H9 (cell line): Measurements from ENCODE around the gene IFNA6. TPM values are rescaled to one million over a fixed set of nuclear protein-coding genes. Genes with fewer than 3 reads are reported as not detected.

Experiments
- DNase-seq: peaks from one replicate; pipeline ENCODE4 v3.0.0-alpha.2; 2017
- H2AFZ ChIP-seq: one replicate; pipeline ENCODE4 v1.6.1; 2013; ENCODE audit warnings: mild to moderate bottlenecking, low read length, control low read depth, moderate library complexity
- H2AK5ac ChIP-seq: 2 replicates; pipeline ENCODE4 v1.6.1; 2013; ENCODE audit warnings: low read length, control low read depth, mixed read lengths; ENCODE audit not compliant: insufficient read length
- H2BK120ac ChIP-seq: one replicate; pipeline ENCODE4 v1.6.1; 2013; ENCODE audit warnings: low read depth, mild to moderate bottlenecking, low read length, control low read depth, inconsistent platforms; ENCODE audit not compliant: poor library complexity, severe bottlenecking
- H2BK12ac ChIP-seq: 2 replicates; pipeline ENCODE4 v1.6.1; 2013; ENCODE audit warnings: low read length, control low read depth, mixed read lengths, low read depth; ENCODE audit not compliant: insufficient read length
- H2BK15ac ChIP-seq: 2 replicates; pipeline ENCODE4 v1.6.1; 2013; ENCODE audit warnings: low read depth, low read length, control low read depth
- H2BK20ac ChIP-seq: one replicate; pipeline ENCODE4 v1.6.1; 2013; ENCODE audit warnings: low read depth, mild to moderate bottlenecking, low read length, control low read depth, inconsistent platforms; ENCODE audit not compliant: poor library complexity, severe bottlenecking
- H2BK5ac ChIP-seq: 2 replicates; pipeline ENCODE4 v1.6.1; 2013; ENCODE audit warnings: low read length, control low read depth, mixed read lengths; ENCODE audit not compliant: insufficient read length
- H3K14ac ChIP-seq: 2 replicates; pipeline ENCODE4 v1.6.1; 2013; ENCODE audit warnings: low read length, control low read depth; ENCODE audit not compliant: insufficient read depth
- H3K18ac ChIP-seq: 2 replicates; pipeline ENCODE4 v1.6.1; 2013; ENCODE audit warnings: low read depth, mild to moderate bottlenecking, mixed read lengths, low read length, control low read depth; ENCODE audit not compliant: insufficient read length
- H3K23ac ChIP-seq: 2 replicates; pipeline ENCODE4 v1.6.1; 2013; ENCODE audit warnings: low read length, control low read depth, mixed read lengths, low read depth; ENCODE audit not compliant: insufficient read length
- H3K23me2 ChIP-seq: 2 replicates; pipeline ENCODE4 v1.6.1; 2013; ENCODE audit warnings: low read depth, mild to moderate bottlenecking, mixed read lengths, low read length, control low read depth; ENCODE audit not compliant: insufficient read length, poor library complexity, severe bottlenecking
- H3K27ac ChIP-seq: 2 replicates; pipeline ENCODE4 v1.5.1; 2013; ENCODE audit warnings: low read length, control low read depth, mixed read lengths, low read depth; ENCODE audit not compliant: insufficient read length
- H3K27me3 ChIP-seq: 2 replicates; pipeline ENCODE4 v1.6.1; 2013; ENCODE audit warnings: low read length, control low read depth, inconsistent platforms; ENCODE audit not compliant: insufficient read depth
- H3K4ac ChIP-seq: 2 replicates; pipeline ENCODE4 v1.6.1; 2013; ENCODE audit warnings: low read depth, mild to moderate bottlenecking, control low read depth, inconsistent platforms, low read length, moderate library complexity
- H3K4me1 ChIP-seq: 2 replicates; pipeline ENCODE4 v1.6.1; 2013; ENCODE audit warnings: low read length, control low read depth, inconsistent platforms; ENCODE audit not compliant: insufficient read depth
- H3K4me2 ChIP-seq: 2 replicates; pipeline ENCODE4 v1.6.1; 2013; ENCODE audit warnings: low read length, control low read depth, mixed read lengths; ENCODE audit not compliant: insufficient read length, insufficient read depth
- H3K56ac ChIP-seq: 2 replicates; pipeline ENCODE4 v1.6.1; 2013; ENCODE audit warnings: low read depth, mild to moderate bottlenecking, mixed read lengths, low read length, control low read depth; ENCODE audit not compliant: insufficient read length
- H3K79me1 ChIP-seq: 2 replicates; pipeline ENCODE4 v1.6.1; 2013; ENCODE audit warnings: low read depth, mild to moderate bottlenecking, moderate library complexity, low read length, control low read depth, inconsistent platforms; ENCODE audit not compliant: insufficient read depth, poor library complexity, severe bottlenecking
- H3K79me2 ChIP-seq: 2 replicates; pipeline ENCODE4 v1.6.1; 2013; ENCODE audit warnings: low read length, control low read depth, inconsistent platforms; ENCODE audit not compliant: insufficient read depth
- H3K9ac ChIP-seq: 2 replicates; pipeline ENCODE4 v1.6.1; 2013; ENCODE audit warnings: low read length, control low read depth, mixed read lengths; ENCODE audit not compliant: insufficient read length; ENCODE audit errors: extremely low read depth
- H3K9me3 ChIP-seq: one replicate; pipeline ENCODE4 v1.6.1; 2013; ENCODE audit warnings: low read depth, low read length, inconsistent platforms; ENCODE audit not compliant: control insufficient read depth
- H3T11ph ChIP-seq: one replicate; pipeline ENCODE4 v1.6.1; 2013; ENCODE audit warnings: mild to moderate bottlenecking, low read length, control low read depth, inconsistent platforms
- H4K20me1 ChIP-seq: one replicate; pipeline ENCODE4 v1.6.1; 2013; ENCODE audit not compliant: control insufficient read depth, insufficient read length, insufficient read depth
- H4K5ac ChIP-seq: 2 replicates; pipeline ENCODE4 v1.6.1; 2013; ENCODE audit warnings: low read depth, mild to moderate bottlenecking, mixed read lengths, low read length, control low read depth; ENCODE audit not compliant: insufficient read length
- H4K8ac ChIP-seq: replicated peaks from 2 replicates; pipeline ENCODE4 v1.6.1; 2013; ENCODE audit warnings: low read length, control low read depth, mixed read lengths, low read depth; ENCODE audit not compliant: insufficient read length
- H4K91ac ChIP-seq: 2 replicates; pipeline ENCODE4 v1.6.1; 2013; ENCODE audit warnings: low read depth, mild to moderate bottlenecking, moderate library complexity, mixed read lengths, low read length, control low read depth; ENCODE audit not compliant: insufficient read length
- H3K27ac Mint-ChIP-seq, 3 experiments: 2 replicates in 2 of 3; 3 replicates in 1 of 3; pipeline ENCODE4 v1.8.0; 2020 to 2021; ENCODE audit warnings: mixed read lengths in 3 of 3, mild to moderate bottlenecking in 1 of 3, moderate library complexity in 1 of 3
- H3K27me3 Mint-ChIP-seq: 2 replicates; pipeline ENCODE4 v1.8.0; 2021; ENCODE audit warnings: low read depth, mild to moderate bottlenecking, moderate library complexity, mixed read lengths
- H3K36me3 Mint-ChIP-seq, 3 experiments: 2 replicates in 2 of 3; 3 replicates in 1 of 3; pipeline ENCODE4 v1.8.0; 2020 to 2021; ENCODE audit warnings: low read depth in 3 of 3, mixed read lengths in 3 of 3; ENCODE audit not compliant: insufficient read depth in 1 of 3
- H3K4me1 Mint-ChIP-seq, 2 experiments: 2 replicates each; pipeline ENCODE4 v1.8.0; 2020; ENCODE audit warnings: mixed read lengths in 2 of 2
- H3K4me3 Mint-ChIP-seq, 2 experiments: 2 replicates in 1 of 2; 3 replicates in 1 of 2; pipeline ENCODE4 v1.8.0; 2020 to 2021; ENCODE audit warnings: mild to moderate bottlenecking in 2 of 2, mixed read lengths in 2 of 2, moderate library complexity in 1 of 2
- H3K9me3 Mint-ChIP-seq, 2 experiments: 2 replicates in 1 of 2; 3 replicates in 1 of 2; pipeline ENCODE4 v1.8.0; 2020; ENCODE audit warnings: mild to moderate bottlenecking in 2 of 2, mixed read lengths in 2 of 2, moderate library complexity in 1 of 2
- CTCF ChIP-seq: fragments of 200-600 bp; sonication (generic); conservative IDR thresholded peaks from 3 replicates; pipeline ENCODE4 v1.8.0; 2021; ENCODE audit warnings: antibody characterized with exemption, mild to moderate bottlenecking
- WGBS: extraction: QIAGEN DNeasy Blood & Tissue Kit; methylation state at CpG from one replicate; pipeline ENCODE4 v1.1.7; 2013; ENCODE audit warnings: missing lambda C conversion rate, low lambda C conversion rate, mixed read lengths; ENCODE audit not compliant: insufficient read length; ENCODE audit errors: extremely low coverage; 5-methylcytosine and 5-hydroxymethylcytosine counted together
- total RNA-seq: library from RNA; stranded (reverse); gene quantifications from 2 replicates; pipeline ENCODE4 v1.2.1, GENCODE V29; 2021

IFNA6 gene
- total RNA-seq, 1 experiment from 2014 or later, result not detected

GRCh38 chr9:21392270-21392669 lies 41.6 kb upstream of the IFNA6 start:
- H3K9me3 ChIP-seq, result no peaks in the 10 kb centered on the region
- H3K79me2 ChIP-seq, result no peaks in the 10 kb centered on the region
- H2BK120ac ChIP-seq, result no peak overlapping the region
- no peak overlapping the region for H4K91ac ChIP-seq
- Mint-ChIP-seq H3K4me3 (no peak overlapping the region), H3K27ac (no peak overlapping the region), H3K27me3 (peaks cover 41% of the 10 kb centered on the region), H3K36me3 (no peaks in the 10 kb centered on the region), H3K9me3 (no peaks in the 10 kb centered on the region; a peak in 1 of 5 replicates), H3K4me1 (peaks cover 2 to 5% of the 10 kb centered on the region in 2 experiments; a peak in 2 of 4 replicates)
- H2AFZ ChIP-seq, result no peak overlapping the region
- no peak overlapping the region for H3K4me2 ChIP-seq
- no peak overlapping the region for H3K14ac ChIP-seq
- H3K4ac ChIP-seq, result no peak overlapping the region
- no peak overlapping the region for H3K9ac ChIP-seq
- H3K27ac ChIP-seq, result no peak overlapping the region
- TF ChIP-seq CTCF, result peak; percentile 62
- H3K79me1 ChIP-seq, result no peaks in the 10 kb centered on the region
- no peaks in the 10 kb centered on the region for H3K23me2 ChIP-seq
- peak; percentile 68 for DNase-seq
- H3K56ac ChIP-seq, result no peak overlapping the region
- no peaks in the 10 kb centered on the region for H4K20me1 ChIP-seq
- H3K23ac ChIP-seq, result no peak overlapping the region
- H4K5ac ChIP-seq, result no peak overlapping the region
- H2BK5ac ChIP-seq, result no peak overlapping the region
- no peaks in the 10 kb centered on the region for H3K27me3 ChIP-seq
- H3K18ac ChIP-seq, result no peak overlapping the region
- no peak overlapping the region for H2BK12ac ChIP-seq
- WGBS, result no CpG with 5 or more reads among the region's 6 CpGs
- H4K8ac ChIP-seq, result no peak overlapping the region
- H3K4me1 ChIP-seq, result no peaks in the 10 kb centered on the region
- no peak overlapping the region for H2AK5ac ChIP-seq
- no peak overlapping the region for H2BK15ac ChIP-seq
- H2BK20ac ChIP-seq, result no peak overlapping the region
- no peak overlapping the region for H3T11ph ChIP-seq
